ENCODE results near the gene PEMT. TPM values are rescaled to one million over a fixed set of nuclear protein-coding genes. Genes with fewer than 3 reads are reported as not detected.

The PEMT gene
- total RNA-seq, 2 experiments from 2014 or later, result 11.4 to 12.0 TPM

DNA sequence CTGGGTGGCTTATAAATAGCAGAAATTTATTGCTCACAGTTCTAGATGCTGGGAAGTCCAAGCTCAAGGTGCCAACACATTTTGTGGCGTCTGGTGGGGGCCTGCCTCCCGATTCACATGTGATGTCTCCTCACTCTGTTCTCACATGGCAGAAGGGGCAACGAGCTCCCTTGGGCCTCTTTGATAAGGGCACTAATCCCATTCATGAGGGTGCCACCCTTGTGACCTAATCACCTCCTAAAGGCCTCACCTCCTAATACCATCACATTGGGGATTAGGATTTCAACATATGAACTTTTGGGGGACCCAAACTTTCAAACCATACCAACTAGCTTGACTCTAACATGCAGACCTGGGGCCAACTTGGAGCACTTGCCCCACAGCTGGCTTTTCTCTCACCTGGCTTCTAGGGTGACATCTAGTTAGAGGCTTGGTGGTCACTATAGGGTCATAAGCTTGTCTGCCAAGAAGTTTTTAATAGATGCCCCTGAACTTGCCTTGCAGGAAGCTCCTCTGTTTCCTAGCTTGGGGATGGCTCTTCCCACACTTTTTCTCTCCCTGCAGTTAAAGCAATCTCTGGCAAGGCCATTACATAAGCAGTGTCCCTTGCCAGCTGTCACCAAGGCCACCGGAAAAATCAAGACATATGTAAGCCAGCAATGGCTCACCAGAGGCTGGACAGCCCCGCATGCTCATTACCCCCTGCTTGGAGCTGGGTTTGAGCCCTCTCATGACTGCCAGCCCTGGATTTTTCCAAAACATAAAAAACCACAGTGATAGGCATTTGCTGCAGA, 123.1 kb downstream of the PEMT start:
- TF ChIP-seq, protein P1, sequence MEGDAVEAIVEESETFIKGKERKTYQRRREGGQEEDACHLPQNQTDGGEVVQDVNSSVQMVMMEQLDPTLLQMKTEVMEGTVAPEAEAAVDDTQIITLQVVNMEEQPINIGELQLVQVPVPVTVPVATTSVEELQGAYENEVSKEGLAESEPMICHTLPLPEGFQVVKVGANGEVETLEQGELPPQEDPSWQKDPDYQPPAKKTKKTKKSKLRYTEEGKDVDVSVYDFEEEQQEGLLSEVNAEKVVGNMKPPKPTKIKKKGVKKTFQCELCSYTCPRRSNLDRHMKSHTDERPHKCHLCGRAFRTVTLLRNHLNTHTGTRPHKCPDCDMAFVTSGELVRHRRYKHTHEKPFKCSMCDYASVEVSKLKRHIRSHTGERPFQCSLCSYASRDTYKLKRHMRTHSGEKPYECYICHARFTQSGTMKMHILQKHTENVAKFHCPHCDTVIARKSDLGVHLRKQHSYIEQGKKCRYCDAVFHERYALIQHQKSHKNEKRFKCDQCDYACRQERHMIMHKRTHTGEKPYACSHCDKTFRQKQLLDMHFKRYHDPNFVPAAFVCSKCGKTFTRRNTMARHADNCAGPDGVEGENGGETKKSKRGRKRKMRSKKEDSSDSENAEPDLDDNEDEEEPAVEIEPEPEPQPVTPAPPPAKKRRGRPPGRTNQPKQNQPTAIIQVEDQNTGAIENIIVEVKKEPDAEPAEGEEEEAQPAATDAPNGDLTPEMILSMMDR (IDR thresholded peaks at IDR 0.05), result no peak
- Mint-ChIP-seq H3K4me3 (no peak overlapping the region), H3K36me3 (ENCODE audit: low read depth) (no peaks in the 10 kb centered on the region), H3K9me3 (no peaks in the 10 kb centered on the region), H3K27ac (no peak overlapping the region), H3K4me1 (ENCODE audit: low read depth) (no peaks in the 10 kb centered on the region), H3K27me3 (peaks cover 18% of the 10 kb centered on the region)
- intact Hi-C loops (cut with DNase I, micrococcal nuclease), result no loop called here
- H3K9me3 ChIP-seq (ENCODE audit: control insufficient read depth in 1 of 2, insufficient read depth in 1 of 2, low read length in 2 of 2), result no peaks in the 10 kb centered on the region
- ATAC-seq (ENCODE audit: poor library complexity) (no peak), DNase-seq (no peak)
- ChIA-PET POLR2A (no interaction called here), CTCF (interaction anchor here (1.5 kb wide), 1 partner anchor 29 kb away, joined by 4 read pairs; no protein-coding TSS in a partner anchor)
- H3K27me3 ChIP-seq (ENCODE audit: control insufficient read depth in 1 of 2, insufficient read depth in 2 of 2, low read length in 2 of 2), result peaks cover 8 to 11% of the 10 kb centered on the region in 2 experiments
- H3K27ac ChIP-seq (ENCODE audit: low read depth in 1 of 2, low read length in 2 of 2), result no peak overlapping the region
- no peaks in the 10 kb centered on the region for H3K36me3 ChIP-seq (ENCODE audit: insufficient read depth, low read length)
- no peaks in the 10 kb centered on the region for H3K4me1 ChIP-seq (ENCODE audit: insufficient read depth, low read length)
- H3K4me3 ChIP-seq (ENCODE audit: low read length), result no peak overlapping the region

DNA sequence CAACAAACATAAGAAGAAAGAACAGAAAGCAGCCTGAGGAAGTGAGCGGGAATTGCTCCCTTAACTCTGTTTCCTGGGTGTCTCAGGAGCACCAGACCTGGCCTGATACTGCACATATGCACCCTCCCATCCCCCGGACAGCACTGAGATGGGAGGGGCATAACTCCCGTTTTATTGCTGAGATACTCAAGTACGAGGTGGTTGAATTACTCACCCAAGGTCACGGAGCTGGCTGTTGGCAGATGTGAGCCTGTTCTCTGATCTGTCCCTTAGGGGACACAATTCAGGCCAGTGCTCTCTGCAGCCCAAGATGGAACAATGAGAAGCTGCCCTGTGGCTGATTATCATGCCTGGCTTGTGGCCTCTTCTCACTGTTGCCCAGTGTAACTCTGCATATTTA, 123.8 kb downstream of the PEMT start:
- H3K4me3 ChIP-seq (ENCODE audit: low read length), result no peak overlapping the region
- H3K27ac ChIP-seq (ENCODE audit: low read depth in 1 of 2, low read length in 2 of 2), result no peak overlapping the region
- TF ChIP-seq, protein P1 (IDR thresholded peaks at IDR 0.05), result no peak
- ChIA-PET CTCF (interaction anchor here (1.5 kb wide), 1 partner anchor 29 kb away, joined by 4 read pairs; no protein-coding TSS in a partner anchor), POLR2A (no interaction called here)
- H3K9me3 Mint-ChIP-seq, result no peaks in the 10 kb centered on the region
- H3K4me1 ChIP-seq (ENCODE audit: insufficient read depth, low read length), result no peaks in the 10 kb centered on the region
- DNase-seq, result no peak
- no peak overlapping the region for H3K4me3 Mint-ChIP-seq
- H3K36me3 ChIP-seq (ENCODE audit: insufficient read depth, low read length), result no peaks in the 10 kb centered on the region
- no peak for ATAC-seq (ENCODE audit: poor library complexity)
- peaks cover 14% of the 10 kb centered on the region for H3K27me3 Mint-ChIP-seq
- H3K27ac Mint-ChIP-seq, result no peak overlapping the region
- intact Hi-C loops (cut with DNase I, micrococcal nuclease), result no loop called here
- H3K4me1 Mint-ChIP-seq (ENCODE audit: low read depth), result no peaks in the 10 kb centered on the region
- H3K36me3 Mint-ChIP-seq (ENCODE audit: low read depth), result no peaks in the 10 kb centered on the region
- H3K9me3 ChIP-seq (ENCODE audit: control insufficient read depth in 1 of 2, insufficient read depth in 1 of 2, low read length in 2 of 2), result no peaks in the 10 kb centered on the region
- H3K27me3 ChIP-seq (ENCODE audit: control insufficient read depth in 1 of 2, insufficient read depth in 2 of 2, low read length in 2 of 2), result peaks cover 8 to 9% of the 10 kb centered on the region in 2 experiments

- Histone ChIP-seq H3K4me1 (ENCODE audit: insufficient read depth, low read length) (no peaks in the 10 kb centered on the region), H3K4me3 (ENCODE audit: low read length) (no peak overlapping the region), H3K9me3 (ENCODE audit: control insufficient read depth in 1 of 2, insufficient read depth in 1 of 2, low read length in 2 of 2) (no peaks in the 10 kb centered on the region), H3K27ac (ENCODE audit: low read depth in 1 of 2, low read length in 2 of 2) (no peak overlapping the region), H3K27me3 (ENCODE audit: control insufficient read depth in 1 of 2, insufficient read depth in 2 of 2, low read length in 2 of 2) (peaks cover 8 to 9% of the 10 kb centered on the region in 2 experiments), H3K36me3 (ENCODE audit: insufficient read depth, low read length) (no peaks in the 10 kb centered on the region)
- TF ChIP-seq, protein P1 (IDR thresholded peaks at IDR 0.05), result no peak
- POLR2A ChIA-PET, result no interaction called here
- intact Hi-C loops (cut with DNase I, micrococcal nuclease), result no loop called here
- Mint-ChIP-seq H3K4me3 (no peak overlapping the region), H3K4me1 (ENCODE audit: low read depth) (no peaks in the 10 kb centered on the region), H3K27me3 (peaks cover 12% of the 10 kb centered on the region), H3K27ac (no peak overlapping the region), H3K36me3 (ENCODE audit: low read depth) (no peaks in the 10 kb centered on the region), H3K9me3 (no peaks in the 10 kb centered on the region)
- DNase-seq (no peak), ATAC-seq (ENCODE audit: poor library complexity) (no peak)
- CTCF ChIA-PET, result no interaction called here
Observed at GRCh38 chr17:17467016-17467415, 124.5 kb downstream of the PEMT start.

All from CD4-positive, alpha-beta T cell (primary cell).